ENCODE data around the gene LINS1.

DNA sequence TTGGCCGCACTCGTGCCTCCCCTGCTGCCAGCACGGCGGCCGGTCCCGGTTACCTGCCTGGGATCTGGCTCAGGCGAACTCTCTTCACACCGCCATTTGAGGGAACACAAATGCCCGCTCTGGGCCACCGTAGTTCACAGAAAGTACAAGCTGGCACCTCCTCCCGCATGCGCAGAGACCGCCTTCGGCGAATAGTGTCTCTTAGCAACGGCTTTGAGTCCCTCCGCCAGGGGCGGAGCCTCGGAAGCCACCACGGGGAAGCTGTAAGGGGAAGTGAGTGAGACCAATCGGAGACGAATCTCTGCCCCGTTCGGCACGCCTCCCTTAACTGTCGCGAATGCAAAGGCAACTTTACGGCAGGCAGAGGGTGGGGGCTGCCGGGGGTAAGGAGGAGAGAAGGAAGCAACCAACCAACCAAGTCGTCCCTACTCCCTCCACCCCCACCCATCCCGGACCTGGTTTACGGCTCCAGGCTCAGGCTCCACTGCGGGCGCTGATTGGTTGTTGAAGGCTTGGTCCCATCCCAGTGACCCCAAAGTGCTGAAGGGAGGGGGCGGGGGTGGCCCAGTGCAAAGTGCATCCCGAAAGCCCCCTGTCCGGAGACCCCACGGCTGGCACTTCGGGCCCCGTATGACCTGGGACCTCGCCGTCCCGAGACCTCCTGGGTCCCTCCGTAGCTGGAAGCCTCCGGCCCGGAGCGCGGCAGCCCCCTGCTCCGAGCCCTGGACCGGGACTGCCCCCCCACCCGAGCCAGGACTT, at the start of gene LINS1, which contains the start of gene ASB7:
- TF ChIP-seq, protein P1, sequence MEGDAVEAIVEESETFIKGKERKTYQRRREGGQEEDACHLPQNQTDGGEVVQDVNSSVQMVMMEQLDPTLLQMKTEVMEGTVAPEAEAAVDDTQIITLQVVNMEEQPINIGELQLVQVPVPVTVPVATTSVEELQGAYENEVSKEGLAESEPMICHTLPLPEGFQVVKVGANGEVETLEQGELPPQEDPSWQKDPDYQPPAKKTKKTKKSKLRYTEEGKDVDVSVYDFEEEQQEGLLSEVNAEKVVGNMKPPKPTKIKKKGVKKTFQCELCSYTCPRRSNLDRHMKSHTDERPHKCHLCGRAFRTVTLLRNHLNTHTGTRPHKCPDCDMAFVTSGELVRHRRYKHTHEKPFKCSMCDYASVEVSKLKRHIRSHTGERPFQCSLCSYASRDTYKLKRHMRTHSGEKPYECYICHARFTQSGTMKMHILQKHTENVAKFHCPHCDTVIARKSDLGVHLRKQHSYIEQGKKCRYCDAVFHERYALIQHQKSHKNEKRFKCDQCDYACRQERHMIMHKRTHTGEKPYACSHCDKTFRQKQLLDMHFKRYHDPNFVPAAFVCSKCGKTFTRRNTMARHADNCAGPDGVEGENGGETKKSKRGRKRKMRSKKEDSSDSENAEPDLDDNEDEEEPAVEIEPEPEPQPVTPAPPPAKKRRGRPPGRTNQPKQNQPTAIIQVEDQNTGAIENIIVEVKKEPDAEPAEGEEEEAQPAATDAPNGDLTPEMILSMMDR (IDR thresholded peaks at IDR 0.05; ENCODE audit: extremely low read depth in 1 of 2, insufficient read depth in 1 of 2, low read depth in 1 of 2, low read length in 2 of 2): no peak
- no peak for TF ChIP-seq EZH2 (IDR thresholded peaks at IDR 0.05; ENCODE audit: borderline replicate concordance, low read depth, low read length, severe bottlenecking)
- TF ChIP-seq POLR2AphosphoS5 (IDR thresholded peaks at IDR 0.05; ENCODE audit: insufficient read depth, low read depth, low read length): peak; percentile 35
- TF ChIP-seq JUN (IDR thresholded peaks at IDR 0.05; ENCODE audit: borderline replicate concordance, insufficient read depth, insufficient read length, low read depth): no peak
- TF ChIP-seq POLR2A (IDR thresholded peaks at IDR 0.05; ENCODE audit: low read depth, low read length): no peak
- TF ChIP-seq MAX (IDR thresholded peaks at IDR 0.05; ENCODE audit: insufficient read depth, insufficient read length): peak; percentile 61
- TF ChIP-seq GATA2 (IDR thresholded peaks at IDR 0.05; ENCODE audit: insufficient read depth, insufficient read length, low read depth, low read length): no peak

All from endothelial cell of umbilical vein (primary cell).